GM12892 (cell line): ENCODE results near the gene PRSS16.

ENCODE experiments used
- POLR2A ChIP-seq: IDR thresholded peaks from 2 replicates; pipeline ENCODE4 v1.6.1; 2011; ENCODE audit warnings: low read depth, low read length, control low read depth
- POLR2AphosphoS5 ChIP-seq: IDR thresholded peaks from 2 replicates; pipeline ENCODE4 v1.6.1; 2011; ENCODE audit warnings: low read depth, low read length, control low read depth
- TAF1 ChIP-seq: IDR thresholded peaks from 2 replicates; pipeline ENCODE4 v1.6.1; 2011; ENCODE audit warnings: low read depth, mild to moderate bottlenecking, control low read depth, low read length, borderline replicate concordance

GRCh38 chr6:27260369-27260768 lies 12.9 kb downstream of the PRSS16 start:
- TF ChIP-seq POLR2AphosphoS5, result no peak
- TF ChIP-seq POLR2A, result no peak
- TF ChIP-seq TAF1, result no peak
